ENCODE results near the gene GAST.

The GAST gene

DNA sequence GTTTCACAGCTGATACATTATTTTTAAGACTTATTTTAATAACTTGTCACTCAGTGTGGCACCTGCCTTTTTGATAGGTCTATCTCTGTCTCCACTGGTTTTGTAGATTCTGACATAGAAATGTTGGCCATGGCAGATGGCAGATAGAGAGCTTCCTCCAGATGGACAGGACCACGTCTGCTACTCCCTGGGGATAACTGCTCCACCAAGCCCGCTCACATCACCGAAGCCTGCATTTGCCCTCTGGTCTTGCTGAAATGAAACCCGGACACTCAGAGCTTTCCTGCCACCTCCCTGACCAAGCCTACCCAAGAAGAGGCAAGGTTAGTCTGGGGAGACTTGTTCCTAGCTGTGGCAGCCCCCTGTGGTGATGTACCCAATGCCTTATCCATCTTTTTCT, 38.7 kb downstream of the GAST start:
- no peak for DNase-seq

DNA sequence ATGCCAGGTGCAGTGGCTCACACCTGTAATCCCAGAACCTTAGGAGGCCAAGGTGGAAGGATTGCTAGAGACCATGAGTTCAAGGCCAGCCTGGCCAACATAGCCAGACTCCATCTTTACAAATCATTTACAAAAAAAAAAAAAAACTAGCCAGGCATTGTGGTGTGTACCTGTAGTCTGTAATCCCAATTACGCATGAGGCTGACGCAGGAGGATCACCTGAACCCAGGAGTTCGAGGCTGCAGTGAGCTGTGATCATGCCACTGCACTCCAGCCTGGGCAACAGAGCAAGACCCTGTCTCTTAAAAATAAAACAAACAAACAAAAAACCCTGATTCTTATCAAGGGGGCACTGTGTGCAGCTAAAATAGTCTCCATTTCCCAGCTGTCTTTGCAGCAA, 39.2 kb downstream of the GAST start:
- DNase-seq, result no peak

DNA sequence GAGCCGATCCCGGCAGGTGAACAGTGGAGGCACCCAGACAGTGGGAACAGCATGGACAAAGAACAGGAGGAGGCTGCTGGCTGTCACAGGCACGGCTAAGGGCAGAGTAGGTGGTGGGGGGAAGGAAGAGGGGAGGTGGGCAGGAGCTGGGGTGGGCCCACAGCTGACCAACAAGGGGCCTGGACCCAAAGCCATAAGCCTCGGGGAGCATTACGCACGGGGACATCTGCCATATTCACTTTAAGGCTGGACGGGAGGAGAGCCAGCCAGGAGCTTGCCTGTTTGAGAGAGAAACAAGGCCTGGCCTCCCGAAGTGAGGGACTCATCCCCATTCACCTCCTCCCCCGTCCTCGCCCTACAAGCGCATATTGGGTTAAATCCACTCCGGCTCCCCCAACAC, 41.9 kb downstream of the GAST start:
- DNase-seq, result no peak

DNA sequence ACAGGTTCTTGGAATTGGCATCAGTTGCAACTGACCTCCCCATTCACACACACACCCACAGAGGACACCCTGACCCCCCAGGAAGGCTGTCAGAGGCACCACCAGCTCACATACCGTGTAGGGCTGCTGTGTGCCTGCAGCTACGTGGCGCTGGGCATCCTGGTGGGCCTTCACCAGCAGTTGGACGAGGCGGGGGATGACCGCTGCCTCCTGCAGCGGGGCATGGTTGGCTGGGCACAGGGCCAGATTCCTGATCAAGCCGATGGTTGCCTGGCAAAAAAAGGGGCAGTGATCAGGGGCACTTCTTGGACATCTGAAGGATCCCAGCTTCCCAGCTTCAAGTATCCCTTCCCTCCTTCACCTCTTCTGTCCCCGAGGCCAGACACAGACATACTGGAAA, 46.5 kb downstream of the GAST start:
- no peak for DNase-seq

DNA sequence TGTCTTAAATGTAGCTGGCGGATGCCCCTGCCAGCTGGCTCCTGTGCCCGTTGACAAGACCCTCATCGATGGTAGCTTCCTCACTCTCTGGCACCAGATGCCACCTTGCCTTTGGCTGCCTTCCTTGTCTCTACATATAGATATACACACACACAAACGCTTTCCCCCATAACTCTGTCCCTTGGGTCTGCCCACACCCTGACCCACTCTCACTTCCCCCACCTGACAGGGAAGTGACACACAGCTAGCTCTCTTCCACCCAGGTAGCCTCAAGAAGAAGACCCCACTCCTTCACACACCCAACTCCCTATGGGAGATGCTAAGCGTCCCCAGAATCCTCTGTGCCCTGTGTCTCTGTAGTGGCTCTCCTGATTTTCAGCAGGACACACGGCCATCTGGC, 48.7 kb downstream of the GAST start:
- DNase-seq, result no peak

DNA sequence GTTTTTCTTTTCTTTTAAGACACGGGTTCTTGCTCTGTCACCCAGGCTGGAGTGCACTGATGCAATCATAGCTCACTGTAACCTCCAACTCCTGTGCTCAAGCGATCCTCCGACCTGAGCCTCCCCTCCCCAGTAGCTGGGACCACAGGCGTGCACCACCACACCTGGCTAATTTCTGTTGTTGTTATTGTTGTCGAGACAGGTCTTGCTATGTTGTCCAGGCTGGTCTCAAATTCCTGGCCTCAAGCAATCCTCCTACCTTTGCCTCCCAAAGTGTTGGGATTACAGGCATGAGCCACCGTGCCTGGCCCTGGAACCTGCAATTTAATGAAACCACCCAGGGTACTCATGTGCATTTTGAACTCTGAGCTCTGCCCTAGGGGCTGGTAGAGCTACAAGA, 50.3 kb downstream of the GAST start:
- no peak for DNase-seq

GRCh38 chr17:41762841-41763240, 50.7 kb downstream of the GAST start:
- DNase-seq, result no peak

GRCh38 chr17:41763327-41763726, 51.2 kb downstream of the GAST start:
- DNase-seq, result no peak

All from fibroblast of skin of right quadriceps (primary cell).